Measurements from ENCODE around the gene SYS1. TPM values are rescaled to one million over a fixed set of nuclear protein-coding genes. Genes with fewer than 3 reads are reported as not detected.

Gene SYS1
- total RNA-seq, 5 donors from 2014 or later (not counting 1 experiment from before 2014, with no cell fraction given) = 53.1 to 86.9 (median 58.2) TPM

- H3K9me3 Mint-ChIP-seq = no peaks in the 10 kb centered on the region
- ChIA-PET CTCF (interaction anchor here in 1 of 2 donors (2.2 to 8.6 kb wide), 3 partner anchors 9 to 78 kb away, joined by 8 to 86 read pairs (median 43); partner anchors contain the start of gene SYS1), POLR2A (interaction anchor here (1.7 to 2.5 kb wide), 2 partner anchors 9 to 41 kb away, joined by 5 to 19 read pairs; partner anchors contain the start of gene SYS1 (in 1 of the 2))
- H3K4me1 Mint-ChIP-seq = peaks cover 40 to 57% (median 52%) of the 10 kb centered on the region in 3 donors
- H3K36me3 Mint-ChIP-seq = peaks cover 27% of the 10 kb centered on the region
- Histone ChIP-seq H3K27ac (ENCODE audit: low read length) (no peak overlapping the region), H3K4me3 (ENCODE audit: control insufficient read depth in 1 of 2, extremely low read depth in 1 of 2, low read length in 1 of 2) (no peak overlapping the region), H3K36me3 (ENCODE audit: control insufficient read depth in 2 of 2, extremely low read depth in 1 of 2, insufficient read depth in 1 of 2, low read length in 1 of 2) (peaks cover 6 to 34% of the 10 kb centered on the region in 2 donors), H3K27me3 (replicated peaks in 1 of 2; ENCODE audit: control insufficient read depth in 2 of 2, extremely low read depth in 1 of 2, insufficient read depth in 2 of 2, low read length in 1 of 2) (no peaks in the 10 kb centered on the region), H3K4me1 (ENCODE audit: control insufficient read depth in 1 of 2, extremely low read depth in 1 of 2, insufficient read depth in 2 of 2, low read length in 2 of 2) (peaks cover 23 to 37% of the 10 kb centered on the region in 2 experiments), H3K9me3 (no peaks in the 10 kb centered on the region)
- ATAC-seq (replicated peaks in 1 of 4) (no peak), DNase-seq (no peak)
- peak overlapping the region; percentile 62 to 76 for H3K27ac Mint-ChIP-seq
- peak overlapping the region; percentile 36 to 71 (median 51) for H3K4me3 Mint-ChIP-seq
- no peaks in the 10 kb centered on the region for H3K27me3 Mint-ChIP-seq
- WGBS (ENCODE audit: insufficient coverage) = 100% methylated on average over 10 of the region's 10 CpGs
These were observed 9.3 kb downstream of the SYS1 start for GRCh38 chr20:45372241-45372640.

- Mint-ChIP-seq H3K4me1 (peaks cover 36 to 51% (median 46%) of the 10 kb centered on the region in 3 donors), H3K27ac (peak overlapping the region; percentile 88 to 90), H3K9me3 (no peaks in the 10 kb centered on the region), H3K27me3 (no peaks in the 10 kb centered on the region), H3K4me3 (peak overlapping the region; percentile 71 to 85 (median 80)), H3K36me3 (peaks cover 23% of the 10 kb centered on the region)
- Histone ChIP-seq H3K27me3 (replicated peaks in 1 of 2; ENCODE audit: control insufficient read depth in 2 of 2, extremely low read depth in 1 of 2, insufficient read depth in 2 of 2, low read length in 1 of 2) (no peaks in the 10 kb centered on the region), H3K9me3 (no peaks in the 10 kb centered on the region), H3K4me3 (ENCODE audit: control insufficient read depth in 1 of 2, extremely low read depth in 1 of 2, low read length in 1 of 2) (peak overlapping the region; percentile 58 to 62), H3K4me1 (ENCODE audit: control insufficient read depth in 1 of 2, extremely low read depth in 1 of 2, insufficient read depth in 2 of 2, low read length in 2 of 2) (peaks cover 18 to 32% of the 10 kb centered on the region in 2 experiments), H3K36me3 (ENCODE audit: control insufficient read depth in 2 of 2, extremely low read depth in 1 of 2, insufficient read depth in 1 of 2, low read length in 1 of 2) (peaks cover 6 to 29% of the 10 kb centered on the region in 2 donors), H3K27ac (ENCODE audit: low read length) (peak overlapping the region; percentile 83)
- no peak for DNase-seq
- ATAC-seq (replicated peaks in 1 of 4) = no peak
- POLR2A ChIA-PET = interaction anchor here (1.0 to 2.5 kb wide), 4 partner anchors 10 to 65 kb away, joined by 4 to 19 read pairs (median 6); partner anchors contain the start of gene SYS1 (in 1 of the 2)
- CTCF ChIA-PET = interaction anchor here (0.6 to 8.6 kb wide), 15 partner anchors 10 to 398 kb away, joined by 3 to 86 read pairs (median 6); partner anchors contain the start of genes PIGT (in 1 of the 2) and SYS1 (in 1 of the 2)
- 68% methylated on average over 23 of the region's 30 CpGs for WGBS (ENCODE audit: insufficient coverage)
These were observed 9.8 kb downstream of the SYS1 start for GRCh38 chr20:45372646-45373352.

GRCh38 chr20:45373353-45374100 lies 10.6 kb downstream of the SYS1 start:
- Histone ChIP-seq H3K4me3 (ENCODE audit: control insufficient read depth in 1 of 2, extremely low read depth in 1 of 2, low read length in 1 of 2) (peak overlapping the region; percentile 58 to 62), H3K4me1 (ENCODE audit: control insufficient read depth in 1 of 2, extremely low read depth in 1 of 2, insufficient read depth in 2 of 2, low read length in 2 of 2) (peaks cover 15 to 26% of the 10 kb centered on the region in 2 experiments), H3K36me3 (ENCODE audit: control insufficient read depth in 2 of 2, extremely low read depth in 1 of 2, insufficient read depth in 1 of 2, low read length in 1 of 2) (peaks cover 6 to 25% of the 10 kb centered on the region in 2 donors), H3K27me3 (replicated peaks in 1 of 2; ENCODE audit: control insufficient read depth in 2 of 2, extremely low read depth in 1 of 2, insufficient read depth in 2 of 2, low read length in 1 of 2) (no peaks in the 10 kb centered on the region), H3K27ac (ENCODE audit: low read length) (peak overlapping the region; percentile 83), H3K9me3 (no peaks in the 10 kb centered on the region)
- Mint-ChIP-seq H3K4me3 (peak overlapping the region; percentile 71 to 85 (median 80)), H3K9me3 (no peaks in the 10 kb centered on the region), H3K27me3 (no peaks in the 10 kb centered on the region), H3K36me3 (peaks cover 16% of the 10 kb centered on the region), H3K27ac (peak overlapping the region; percentile 88 to 90), H3K4me1 (peaks cover 28 to 44% (median 39%) of the 10 kb centered on the region in 3 donors)
- ATAC-seq (replicated peaks in 1 of 4) = peak; percentile 85 to 93 (median 91)
- POLR2A ChIA-PET = interaction anchor here (0.5 to 2.5 kb wide), 8 partner anchors 10 to 79 kb away, joined by 3 to 19 read pairs (median 4); partner anchors contain the start of gene SYS1 (in 1 of the 2)
- CTCF ChIA-PET = interaction anchor here (0.5 to 8.6 kb wide), 31 partner anchors 8 to 1000 kb away, joined by 3 to 86 read pairs (median 4); partner anchors contain the start of genes PIGT (in 2 of the 2) and SYS1 (in 1 of the 2)
- 0% methylated on average over 18 of the region's 38 CpGs for WGBS (ENCODE audit: insufficient coverage)
- peak; percentile 77 to 96 (median 87) for DNase-seq

- no peaks in the 10 kb centered on the region for H3K27me3 Mint-ChIP-seq
- WGBS (ENCODE audit: insufficient coverage) = 87% methylated on average over 5 of the region's 9 CpGs
- peak overlapping the region; percentile 88 to 90 for H3K27ac Mint-ChIP-seq
- peaks cover 12% of the 10 kb centered on the region for H3K36me3 Mint-ChIP-seq
- Histone ChIP-seq H3K9me3 (no peaks in the 10 kb centered on the region), H3K4me1 (ENCODE audit: control insufficient read depth in 1 of 2, extremely low read depth in 1 of 2, insufficient read depth in 2 of 2, low read length in 2 of 2) (peaks cover 9 to 23% of the 10 kb centered on the region in 2 experiments), H3K27ac (ENCODE audit: low read length) (peak overlapping the region; percentile 83), H3K36me3 (ENCODE audit: control insufficient read depth in 2 of 2, extremely low read depth in 1 of 2, insufficient read depth in 1 of 2, low read length in 1 of 2) (peaks cover 6 to 20% of the 10 kb centered on the region in 2 donors), H3K27me3 (replicated peaks in 1 of 2; ENCODE audit: control insufficient read depth in 2 of 2, extremely low read depth in 1 of 2, insufficient read depth in 2 of 2, low read length in 1 of 2) (no peaks in the 10 kb centered on the region), H3K4me3 (ENCODE audit: control insufficient read depth in 1 of 2, extremely low read depth in 1 of 2, low read length in 1 of 2) (peak overlapping the region; percentile 58 to 62)
- no peak for ATAC-seq (replicated peaks in 1 of 4)
- POLR2A ChIA-PET = interaction anchor here (0.7 to 2.5 kb wide), 6 partner anchors 11 to 63 kb away, joined by 3 to 19 read pairs (median 4); partner anchors contain the start of gene SYS1 (in 1 of the 2)
- peaks cover 23 to 39% (median 33%) of the 10 kb centered on the region in 3 donors for H3K4me1 Mint-ChIP-seq
- DNase-seq = no peak
- CTCF ChIA-PET = interaction anchor here (0.5 to 8.6 kb wide), 27 partner anchors 9 to 999 kb away, joined by 3 to 86 read pairs (median 4); partner anchors contain the start of genes PIGT (in 2 of the 2) and SYS1 (in 2 of the 2)
- peak overlapping the region; percentile 71 to 85 (median 80) for H3K4me3 Mint-ChIP-seq
- H3K9me3 Mint-ChIP-seq = no peaks in the 10 kb centered on the region
These were observed 11.1 kb downstream of the SYS1 start for GRCh38 chr20:45374101-45374467.

GRCh38 chr20:45374966-45375365 lies 12.0 kb downstream of the SYS1 start:
- no peaks in the 10 kb centered on the region for H3K9me3 ChIP-seq
- Mint-ChIP-seq H3K36me3 (peaks cover 13% of the 10 kb centered on the region), H3K4me3 (peak overlapping the region in 1 of 3 donors; percentile 71), H3K27me3 (no peaks in the 10 kb centered on the region), H3K9me3 (no peaks in the 10 kb centered on the region), H3K4me1 (peaks cover 19 to 35% (median 30%) of the 10 kb centered on the region in 3 donors), H3K27ac (peak overlapping the region in 1 of 2 donors; percentile 88)
- H3K4me1 ChIP-seq (ENCODE audit: control insufficient read depth in 1 of 2, extremely low read depth in 1 of 2, insufficient read depth in 2 of 2, low read length in 2 of 2) = peaks cover 6 to 23% of the 10 kb centered on the region in 2 experiments
- H3K27me3 ChIP-seq (replicated peaks in 1 of 2; ENCODE audit: control insufficient read depth in 2 of 2, extremely low read depth in 1 of 2, insufficient read depth in 2 of 2, low read length in 1 of 2) = no peaks in the 10 kb centered on the region
- ChIA-PET POLR2A (no interaction called here), CTCF (interaction anchor here (1.4 to 8.6 kb wide), 4 partner anchors 41 to 396 kb away, joined by 3 to 86 read pairs (median 12); partner anchors contain the start of gene PIGT (in 1 of the 2))
- ATAC-seq (replicated peaks in 1 of 4) (no peak), DNase-seq (no peak)
- no peak overlapping the region for H3K4me3 ChIP-seq (ENCODE audit: control insufficient read depth in 1 of 2, extremely low read depth in 1 of 2, low read length in 1 of 2)
- peaks cover 6 to 18% of the 10 kb centered on the region in 2 donors for H3K36me3 ChIP-seq (ENCODE audit: control insufficient read depth in 2 of 2, extremely low read depth in 1 of 2, insufficient read depth in 1 of 2, low read length in 1 of 2)
- no peak overlapping the region for H3K27ac ChIP-seq (ENCODE audit: low read length)
- 97% methylated on average over 14 of the region's 14 CpGs for WGBS (ENCODE audit: insufficient coverage)
